HG03097 (cell line): ENCODE measurements around the gene CD22.

Experiments
- ATAC-seq: cut with Tn5 transposase; IDR thresholded peaks from one replicate; pipeline ENCODE4 v1.9.1; 2021; ENCODE audit not compliant: unreplicated experiment, low FRiP score

CD22 gene

DNA sequence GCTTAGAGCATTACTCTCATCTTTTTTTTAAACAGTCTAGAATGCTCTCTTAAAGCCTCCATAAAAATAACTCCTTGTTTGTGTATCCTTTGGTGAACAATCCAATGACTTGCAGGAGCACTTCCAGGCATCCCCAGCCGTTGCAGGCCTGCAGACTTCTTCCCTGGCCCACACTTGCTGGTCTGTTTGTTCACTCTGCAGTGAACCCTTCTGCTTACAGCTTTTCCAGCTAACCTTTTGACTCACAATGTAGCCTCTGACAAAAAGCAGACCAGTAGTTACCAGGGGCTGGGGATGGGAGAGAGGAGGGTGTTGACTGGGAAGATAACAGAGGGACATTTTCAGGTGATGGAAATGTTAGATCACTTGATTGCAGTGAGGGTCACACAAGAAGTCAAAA, 51.0 kb downstream of the CD22 start:
- ATAC-seq, result no peak

- no peak for ATAC-seq
Measured at GRCh38 chr19:35380450-35381124, 51.6 kb downstream of the CD22 start.

GRCh38 chr19:35381318-35381717, 52.3 kb downstream of the CD22 start:
- no peak for ATAC-seq

DNA sequence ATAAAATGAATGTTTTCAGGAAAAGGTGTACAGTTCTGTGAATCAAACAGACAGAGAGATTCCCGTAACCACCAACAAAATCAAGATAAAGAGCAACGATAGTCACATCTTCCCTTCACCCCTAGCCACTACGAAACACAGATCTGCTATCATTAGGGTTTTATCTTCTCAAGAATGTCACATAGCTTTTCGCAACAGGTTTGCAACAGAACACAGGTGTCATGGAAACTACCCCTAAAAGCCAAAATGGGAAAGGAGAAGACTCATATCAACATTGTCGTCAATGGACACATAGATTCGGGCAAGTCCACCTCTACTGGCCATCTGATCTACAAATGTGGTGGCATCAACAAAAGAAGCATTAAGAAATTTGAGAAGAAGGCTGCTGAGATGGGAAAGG, 52.9 kb downstream of the CD22 start:
- ATAC-seq, result no peak

- no peak for ATAC-seq
Measured at GRCh38 chr19:35383536-35383935, 54.5 kb downstream of the CD22 start.

DNA sequence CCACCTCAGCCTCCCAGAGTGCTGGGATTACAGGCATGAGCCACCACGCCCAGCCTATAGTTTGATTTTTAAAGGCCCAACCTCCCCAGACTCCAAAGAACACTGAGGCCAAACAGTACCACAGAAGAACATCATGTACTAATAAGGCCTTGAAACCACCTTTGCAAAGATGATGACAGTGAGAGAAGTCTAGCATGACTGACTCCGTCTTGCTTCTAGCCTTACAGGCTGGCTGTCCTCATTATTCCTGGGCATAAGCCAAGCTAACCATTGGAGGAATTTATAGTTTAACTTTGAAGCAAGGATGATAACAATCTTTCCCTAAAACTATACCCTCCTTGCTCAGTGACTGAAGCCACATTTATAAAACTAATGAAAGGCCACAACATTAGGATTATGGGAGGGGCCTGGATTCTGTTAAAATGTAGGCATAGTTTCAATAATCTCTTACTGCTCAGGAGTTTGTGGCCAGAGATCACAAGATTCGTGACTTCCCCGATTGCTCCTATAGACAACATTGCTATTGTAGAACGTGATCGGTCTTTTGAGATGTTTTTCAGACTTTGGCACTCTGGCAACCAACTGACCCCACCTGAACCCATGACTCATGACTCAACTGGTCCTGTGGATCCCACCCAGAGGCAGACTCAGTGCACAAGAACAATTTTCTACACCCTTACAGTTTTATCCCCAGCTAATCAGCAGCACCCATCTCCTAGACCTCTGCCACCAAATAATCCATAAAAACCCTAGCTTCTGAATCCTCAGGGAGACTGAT, 59.5 kb downstream of the CD22 start:
- no peak for ATAC-seq

- ATAC-seq, result no peak
Measured at GRCh38 chr19:35389192-35389861, 60.3 kb downstream of the CD22 start.

DNA sequence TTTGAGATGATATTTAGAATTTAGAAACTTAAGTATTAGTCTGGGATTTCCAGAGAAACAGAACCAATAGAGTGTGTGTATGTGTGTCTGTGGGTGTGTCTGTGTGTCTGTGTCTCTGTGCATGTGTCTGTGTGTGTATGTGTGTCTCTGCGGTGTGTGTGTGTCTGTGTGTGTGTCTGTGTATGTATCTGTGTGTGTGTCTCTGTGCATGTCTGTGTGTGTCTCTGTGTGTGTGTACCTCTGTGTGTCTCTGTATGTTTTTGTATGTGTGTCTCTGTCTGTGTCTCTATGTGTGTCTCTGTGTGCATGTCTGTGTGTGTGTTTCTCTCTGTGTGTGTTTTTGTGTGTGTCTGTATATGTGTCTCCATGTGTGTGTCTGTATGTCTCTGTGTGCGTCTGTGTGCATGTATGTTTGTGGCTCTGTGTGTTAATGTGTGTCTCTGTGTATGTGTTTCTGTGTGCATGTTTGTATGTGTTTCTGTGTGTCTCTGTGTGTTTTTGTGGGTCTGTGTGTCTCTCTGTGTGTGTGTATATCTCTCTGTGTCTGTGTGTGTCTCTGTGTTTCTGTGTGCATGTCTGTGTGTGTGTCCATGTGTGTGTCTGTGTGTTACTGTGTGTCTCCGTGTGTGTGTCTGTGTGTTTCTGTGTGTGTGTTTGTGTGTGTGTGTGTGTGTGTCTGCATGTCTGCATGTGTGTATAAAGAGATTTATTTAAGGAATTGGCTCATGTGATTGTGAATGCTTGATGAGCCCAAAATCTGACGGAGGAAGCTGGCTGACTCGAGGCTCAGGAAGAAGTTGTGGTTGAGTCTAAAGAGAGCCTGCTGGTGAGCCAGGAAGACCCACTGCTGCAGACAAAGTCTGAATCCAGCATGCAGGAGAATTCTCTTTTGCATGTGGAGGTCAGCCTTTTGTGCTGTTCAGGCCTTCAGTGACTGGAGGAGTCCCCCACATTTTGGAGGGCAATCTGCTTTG, 64.0 kb downstream of the CD22 start:
- ATAC-seq, result no peak

GRCh38 chr19:35395382-35396199, 66.6 kb downstream of the CD22 start:
- no peak for ATAC-seq

GRCh38 chr19:35396240-35396885, 67.4 kb downstream of the CD22 start:
- ATAC-seq, result no peak
